GM23248 (cell line): Measurements from ENCODE around the gene RBPMS2.

ENCODE experiments used
- EZH2 ChIP-seq: fragments of 200-600 bp; sonication (generic); IDR thresholded peaks from 2 replicates; pipeline ENCODE4 v1.6.1; 2018; ENCODE audit warnings: antibody characterized with exemption, mild to moderate bottlenecking; ENCODE audit not compliant: insufficient read depth, poor library complexity, severe bottlenecking
- EZH2phosphoT487 ChIP-seq: fragments of 200-600 bp; sonication (generic); IDR thresholded peaks from 2 replicates; pipeline ENCODE4 v1.6.1; 2018; ENCODE audit warnings: antibody characterized with exemption, moderate library complexity, mild to moderate bottlenecking, low read depth; ENCODE audit not compliant: insufficient read depth

DNA sequence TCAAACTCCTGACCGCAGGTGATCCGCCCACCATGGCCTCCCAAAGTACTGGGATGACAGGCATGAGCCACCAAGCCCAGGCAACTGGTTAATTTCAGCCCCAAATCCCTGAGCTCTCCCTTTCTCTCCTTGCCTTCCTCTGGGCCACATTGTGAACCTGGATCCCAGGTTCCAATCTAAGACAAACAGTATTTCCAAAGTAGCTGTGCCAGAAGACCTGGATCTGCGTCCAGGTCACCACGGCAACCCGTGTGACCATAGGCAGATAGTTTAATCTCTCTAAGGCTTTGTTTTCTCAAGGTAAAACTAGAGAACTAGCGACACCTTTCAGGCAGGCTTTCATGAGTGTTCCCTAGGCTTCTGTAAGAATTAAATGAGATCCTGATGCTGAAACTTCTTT is 5.9 kb upstream of the RBPMS2 start:
- TF ChIP-seq EZH2 = no peak
- no peak for TF ChIP-seq EZH2phosphoT487
